SK-N-SH (cell line): ENCODE results near the gene PKP4.

Experiments used
- CTCF ChIP-seq: fragments of 200-600 bp; sonication (generic); IDR thresholded peaks from 2 replicates; pipeline ENCODE4 v1.6.1; 2017; ENCODE audit warnings: antibody characterized with exemption, mild to moderate bottlenecking, moderate library complexity
- EP300 ChIP-seq, 2 experiments: IDR thresholded peaks; 2 replicates each; pipeline versions ENCODE4 v1.4.0 to v1.6.1; 2012; ENCODE audit warnings: borderline replicate concordance in 1 of 2, low read depth in 1 of 2, low read length in 1 of 2
- FOSL2 ChIP-seq: IDR thresholded peaks from 2 replicates; pipeline ENCODE4 v1.4.0; 2012; ENCODE audit warnings: low read depth, mild to moderate bottlenecking, moderate library complexity, borderline replicate concordance
- IRF3 ChIP-seq: fragments of 150-350 bp; IDR thresholded peaks from 2 replicates; pipeline ENCODE4 v1.6.1; 2016; ENCODE audit warnings: mild to moderate bottlenecking, low read depth, low read length
- MAX ChIP-seq: IDR thresholded peaks from 2 replicates; pipeline ENCODE4 v1.4.0; 2012; ENCODE audit warnings: low read depth
- NRF1 ChIP-seq: IDR thresholded peaks from 2 replicates; pipeline ENCODE4 v1.6.1; 2012; ENCODE audit warnings: low read depth, mild to moderate bottlenecking, low read length
- POLR2AphosphoS5 ChIP-seq: IDR thresholded peaks from 2 replicates; pipeline ENCODE4 v1.6.1; 2012; ENCODE audit warnings: low read depth, low read length
- RAD21 ChIP-seq: IDR thresholded peaks from 2 replicates; pipeline ENCODE4 v1.6.1; 2012; ENCODE audit warnings: mild to moderate bottlenecking, low read length
- RCOR1 ChIP-seq: fragments of 150-350 bp; IDR thresholded peaks from 2 replicates; pipeline ENCODE4 v1.6.1; 2017; ENCODE audit warnings: antibody characterized with exemption, low read length
- REST ChIP-seq: IDR thresholded peaks from 2 replicates; pipeline ENCODE4 v1.6.1; 2012; ENCODE audit warnings: mild to moderate bottlenecking, low read depth, low read length, moderate library complexity
- YY1 ChIP-seq: IDR thresholded peaks from 2 replicates; pipeline ENCODE4 v1.4.0; 2012; ENCODE audit warnings: low read depth, mild to moderate bottlenecking
- ZBTB33 ChIP-seq: IDR thresholded peaks from 2 replicates; pipeline ENCODE4 v1.4.0; 2012; ENCODE audit warnings: low read depth, borderline replicate concordance
- TF ChIP-seq, protein P1 (sequence below): IDR thresholded peaks from 2 replicates; pipeline ENCODE4 v1.4.0; 2012; ENCODE audit warnings: low read depth, borderline replicate concordance

DNA sequence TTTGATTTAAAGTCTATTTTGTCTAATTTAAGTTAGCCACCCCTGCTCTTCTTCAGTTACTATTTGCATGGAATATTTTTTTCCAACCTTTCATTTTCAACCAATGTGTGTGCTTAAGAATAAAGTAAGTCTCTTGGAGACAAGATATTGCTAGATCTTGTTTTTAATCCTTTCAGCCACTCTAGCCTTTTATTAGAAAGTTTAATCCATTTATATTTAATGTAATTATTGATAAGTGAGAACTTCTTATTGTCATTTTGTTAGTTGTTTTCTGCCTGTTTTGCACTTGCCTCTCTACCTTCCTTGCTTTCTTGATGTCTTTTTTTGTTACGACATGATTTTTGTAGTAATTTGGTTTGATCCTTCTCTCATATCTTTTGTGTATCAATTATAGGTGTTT lies 46.6 kb upstream of the PKP4 start:
- TF ChIP-seq CTCF (no peak), POLR2AphosphoS5 (no peak), ZBTB33 (no peak), IRF3 (no peak), EP300 (IDR thresholded peaks at IDR 0.05; ENCODE audit: borderline replicate concordance in 1 of 2, low read depth in 1 of 2, low read length in 1 of 2) (no peak), NRF1 (no peak), REST (no peak), YY1 (no peak), FOSL2 (no peak), RCOR1 (no peak), RAD21 (no peak), MAX (no peak)
- TF ChIP-seq, protein P1, sequence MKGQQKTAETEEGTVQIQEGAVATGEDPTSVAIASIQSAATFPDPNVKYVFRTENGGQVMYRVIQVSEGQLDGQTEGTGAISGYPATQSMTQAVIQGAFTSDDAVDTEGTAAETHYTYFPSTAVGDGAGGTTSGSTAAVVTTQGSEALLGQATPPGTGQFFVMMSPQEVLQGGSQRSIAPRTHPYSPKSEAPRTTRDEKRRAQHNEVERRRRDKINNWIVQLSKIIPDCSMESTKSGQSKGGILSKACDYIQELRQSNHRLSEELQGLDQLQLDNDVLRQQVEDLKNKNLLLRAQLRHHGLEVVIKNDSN: no peak
